HCT116 (cell line): ENCODE measurements around the gene ABHD4. TPM values are rescaled to one million over a fixed set of nuclear protein-coding genes. Genes with fewer than 3 reads are reported as not detected.

Experiments
- ATAC-seq: fragments of 200-7000 bp; cut with Tn5 transposase; 2 replicates; pipeline ENCODE4 v1.9.1; 2020; ENCODE audit warnings: mild to moderate bottlenecking, moderate library complexity
- BruUV-seq: library from RNA; stranded (reverse); fragments of 400-500 nt; replicated peaks from 2 replicates; lab custom pipeline; 2021; lab: Mats Ljungman, UMichigan
- CTCF ChIA-PET: fragments of 300-600 bp; sonication (Branson Sonifier 250); formaldehyde crosslinking; loops from one replicate; lab custom pipeline; 2021; ENCODE audit warnings: antibody characterized with exemption; lab: Charles Lee
- POLR2A ChIA-PET: fragments of 300-600, 350-600 bp; sonication (Branson Sonifier 250); formaldehyde crosslinking; loops from one replicate; lab custom pipeline; 2021; ENCODE audit warnings: antibody characterized with exemption; lab: Charles Lee
- RAD21 ChIA-PET, 2 experiments: fragments of 300-600 bp; sonication (Branson Sonifier 250); formaldehyde crosslinking; loops; one replicate each; lab custom pipeline; 2023; ENCODE audit warnings: low total read pairs in 2 of 2; ENCODE audit not compliant: uncharacterized antibody in 2 of 2, unreplicated experiment in 2 of 2, low non-redundant PET in 1 of 2; lab: Charles Lee
- DNase-seq: peaks from one replicate; pipeline ENCODE4 v3.0.0-alpha.2; 2010; ENCODE audit warnings: low read depth, low spot score
- H2AFZ ChIP-seq: fragments of 200-600 bp; shearing (Covaris generic), sonication (generic); 2 replicates; pipeline ENCODE4 v1.6.1; 2017; ENCODE audit warnings: low read depth, mixed run types, mixed read lengths, antibody characterized with exemption, low read length; ENCODE audit not compliant: poor library complexity, severe bottlenecking
- H3K27ac ChIP-seq: 2 replicates; pipeline ENCODE4 v1.5.1; 2012; ENCODE audit warnings: low read depth, low read length
- H3K27me3 ChIP-seq: fragments of 200-600 bp; sonication (generic); 2 replicates; pipeline ENCODE4 v1.6.1; 2016; ENCODE audit warnings: mixed run types, low read length, mixed read lengths; ENCODE audit not compliant: insufficient read depth
- H3K36me3 ChIP-seq, 2 experiments: fragments of 200-500 bp in 1 of 2; fragments of 200-600 bp in 1 of 2; sonication (Bioruptor generic) in 1 of 2; sonication (generic) in 1 of 2; 2 replicates each; pipeline versions ENCODE4 v1.5.1 to v1.6.1; 2014 to 2016; ENCODE audit warnings: low read length in 2 of 2, inconsistent platforms in 1 of 2, mixed read lengths in 1 of 2, mixed run types in 1 of 2; ENCODE audit not compliant: insufficient read depth in 2 of 2, control insufficient read depth in 1 of 2
- H3K4me1 ChIP-seq, 2 experiments: fragments of 200-600 bp in 1 of 2; sonication (generic) in 1 of 2; 2 replicates each; pipeline versions ENCODE4 v1.5.1 to v1.6.1; 2012 to 2017; ENCODE audit warnings: low read length in 2 of 2, inconsistent platforms in 1 of 2, mild to moderate bottlenecking in 1 of 2, mixed read lengths in 1 of 2, mixed run types in 1 of 2, moderate library complexity in 1 of 2; ENCODE audit not compliant: insufficient read depth in 2 of 2, control insufficient read depth in 1 of 2
- H3K4me2 ChIP-seq: fragments of 200-600 bp; sonication (generic); 2 replicates; pipeline ENCODE4 v1.6.1; 2017; ENCODE audit warnings: mixed run types, low read length, mixed read lengths
- H3K4me3 ChIP-seq, 2 experiments: fragments of 200-600 bp in 1 of 2; sonication (generic) in 1 of 2; replicated peaks in 1 of 2; 2 replicates each; pipeline ENCODE4 v1.5.1; 2011 to 2016; ENCODE audit warnings: low read length in 2 of 2, control low read depth in 1 of 2, low read depth in 1 of 2, mild to moderate bottlenecking in 1 of 2, mixed read lengths in 1 of 2, mixed run types in 1 of 2
- H3K79me2 ChIP-seq: fragments of 200-600 bp; sonication (generic); 2 replicates; pipeline ENCODE4 v1.6.1; 2017; ENCODE audit warnings: mild to moderate bottlenecking, mixed run types, low read length, moderate library complexity, mixed read lengths; ENCODE audit not compliant: insufficient read depth
- H3K9ac ChIP-seq: fragments of 200-600 bp; sonication (generic); 2 replicates; pipeline ENCODE4 v1.6.1; 2016; ENCODE audit warnings: low read length, mixed read lengths
- H3K9me2 ChIP-seq: fragments of 200-600 bp; sonication (generic), shearing (Covaris generic); 2 replicates; pipeline ENCODE4 v1.6.1; 2017; ENCODE audit warnings: mixed run types, mild to moderate bottlenecking, moderate library complexity; ENCODE audit not compliant: insufficient read depth
- H3K9me3 ChIP-seq, 2 experiments: fragments of 200-500 bp in 1 of 2; fragments of 200-600 bp in 1 of 2; sonication (Bioruptor generic) in 1 of 2; sonication (generic) in 1 of 2; 2 replicates each; pipeline ENCODE4 v1.6.1; 2014 to 2017; ENCODE audit warnings: low read length in 2 of 2, mixed read lengths in 2 of 2, inconsistent platforms in 1 of 2, low read depth in 1 of 2, mild to moderate bottlenecking in 1 of 2, mixed run types in 1 of 2, moderate library complexity in 1 of 2; ENCODE audit not compliant: control insufficient read depth in 1 of 2, insufficient read depth in 1 of 2
- H4K20me1 ChIP-seq: fragments of 200-600 bp; sonication (generic), shearing (Covaris generic); 2 replicates; pipeline ENCODE4 v1.6.1; 2017; ENCODE audit warnings: mixed run types, mild to moderate bottlenecking, moderate library complexity; ENCODE audit not compliant: insufficient read depth
- CBX3 ChIP-seq: IDR thresholded peaks from 2 replicates; pipeline ENCODE4 v1.6.1; 2012; ENCODE audit warnings: low read depth
- CEBPB ChIP-seq: IDR thresholded peaks from 2 replicates; pipeline ENCODE4 v1.6.1; 2012; ENCODE audit warnings: low read depth
- ELF1 ChIP-seq: IDR thresholded peaks from 2 replicates; pipeline ENCODE4 v1.6.1; 2012; ENCODE audit warnings: low read depth, borderline replicate concordance
- EZH2 ChIP-seq: fragments of 200-600 bp; sonication (generic); IDR thresholded peaks from 2 replicates; pipeline ENCODE4 v1.6.1; 2017; ENCODE audit warnings: antibody characterized with exemption, mixed run types
- JUND ChIP-seq: IDR thresholded peaks from 2 replicates; pipeline ENCODE4 v1.6.1; 2012
- POLR2A ChIP-seq: IDR thresholded peaks from 2 replicates; pipeline ENCODE4 v1.7.0; 2011; ENCODE audit warnings: borderline replicate concordance; ENCODE audit not compliant: insufficient read depth, insufficient read length; ENCODE audit errors: extremely low read depth
- POLR2AphosphoS5 ChIP-seq: IDR thresholded peaks from 2 replicates; pipeline ENCODE4 v1.6.1; 2011; ENCODE audit warnings: mild to moderate bottlenecking, low read depth, low read length, moderate library complexity
- RAD21 ChIP-seq: IDR thresholded peaks from 2 replicates; pipeline ENCODE4 v1.6.1; 2012; ENCODE audit warnings: low read depth, mild to moderate bottlenecking
- SP1 ChIP-seq: IDR thresholded peaks from 2 replicates; pipeline ENCODE4 v1.6.1; 2012; ENCODE audit warnings: low read depth
- SRF ChIP-seq: IDR thresholded peaks from 2 replicates; pipeline ENCODE4 v1.6.1; 2012; ENCODE audit warnings: low read depth
- TCF7L2 ChIP-seq: IDR thresholded peaks from 2 replicates; pipeline ENCODE4 v1.7.0; 2011; ENCODE audit warnings: borderline replicate concordance, inconsistent platforms; ENCODE audit not compliant: insufficient read depth, insufficient read length; ENCODE audit errors: extremely low read depth
- YY1 ChIP-seq: IDR thresholded peaks from 2 replicates; pipeline ENCODE4 v1.6.1; 2011; ENCODE audit warnings: low read length, low read depth, moderate library complexity, mild to moderate bottlenecking; ENCODE audit not compliant: insufficient replicate concordance; ENCODE audit errors: extremely low read depth
- ZFX ChIP-seq: fragments of 450-650 bp; IDR thresholded peaks from 2 replicates; pipeline ENCODE4 v1.6.1; 2017
- intact Hi-C: fragments of 100-400 bp; cut with micrococcal nuclease; formaldehyde crosslinking; loops from 2 replicates; pipeline ENCODE4 v1.10.0; 2022
- total RNA-seq: library from RNA; stranded (reverse); gene quantifications from one replicate; pipeline ENCODE4 v1.2.1, GENCODE V29; 2021; ENCODE audit not compliant: unreplicated experiment
- TF ChIP-seq, protein P1 (sequence below): IDR thresholded peaks from 2 replicates; pipeline ENCODE4 v1.6.1; 2012; ENCODE audit warnings: low read depth
- TF ChIP-seq, protein P2 (sequence below): IDR thresholded peaks from 2 replicates; pipeline ENCODE4 v1.6.1; 2012
- TF ChIP-seq, protein P3 (sequence below): IDR thresholded peaks from 2 replicates; pipeline ENCODE4 v1.6.1; 2012

Gene ABHD4
- total RNA-seq, 1 experiment from 2014 or later = 9.4 TPM

DNA sequence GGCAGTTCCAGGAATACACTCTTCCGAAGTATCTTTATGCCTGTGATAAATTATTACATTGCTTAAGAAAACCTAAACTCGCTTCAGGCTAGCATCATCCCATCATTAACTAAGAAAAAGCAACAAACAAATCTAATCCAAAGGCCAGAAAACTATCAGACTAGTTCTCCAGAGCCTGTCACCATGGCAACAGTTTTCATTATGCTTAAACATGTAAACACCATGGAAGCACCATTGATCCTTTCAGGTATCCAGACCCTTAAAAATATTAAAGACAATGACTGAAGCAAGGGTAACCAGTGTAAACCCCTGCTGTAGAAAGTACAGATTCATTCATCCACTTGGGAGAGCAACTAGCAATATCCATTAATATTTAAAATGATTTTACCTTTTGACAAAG, 18.9 kb upstream of the ABHD4 start:
- Histone ChIP-seq H4K20me1 (peaks cover 9% of the 10 kb centered on the region; the same call in 1 of the 2 replicates), H3K27me3 (no peaks in the 10 kb centered on the region), H3K36me3 (peaks cover 3 to 8% of the 10 kb centered on the region in 2 experiments; a peak in 2 of 4 replicates), H3K4me1 (no peaks in the 10 kb centered on the region), H3K79me2 (peaks cover 88% of the 10 kb centered on the region), H2AFZ (no peak overlapping the region), H3K9ac (no peak overlapping the region), H3K4me2 (no peak overlapping the region), H3K4me3 (no peak overlapping the region), H3K27ac (no peak overlapping the region), H3K9me3 (no peaks in the 10 kb centered on the region), H3K9me2 (no peaks in the 10 kb centered on the region)
- POLR2A ChIA-PET = interaction anchor here (0.7 kb wide), 1 partner anchor 15 kb away, joined by 3 read pairs; no protein-coding TSS in a partner anchor
- TF ChIP-seq SRF = no peak
- no peak for DNase-seq
- RAD21 ChIA-PET = no interaction called here
- CTCF ChIA-PET = interaction anchor here (1.1 to 1.5 kb wide), 2 partner anchors 10 to 14 kb away, joined by 3 to 4 read pairs; no protein-coding TSS in a partner anchor
- no TSS peak for BruUV-seq
- ATAC-seq = no peak
- intact Hi-C loops = no loop called here

DNA sequence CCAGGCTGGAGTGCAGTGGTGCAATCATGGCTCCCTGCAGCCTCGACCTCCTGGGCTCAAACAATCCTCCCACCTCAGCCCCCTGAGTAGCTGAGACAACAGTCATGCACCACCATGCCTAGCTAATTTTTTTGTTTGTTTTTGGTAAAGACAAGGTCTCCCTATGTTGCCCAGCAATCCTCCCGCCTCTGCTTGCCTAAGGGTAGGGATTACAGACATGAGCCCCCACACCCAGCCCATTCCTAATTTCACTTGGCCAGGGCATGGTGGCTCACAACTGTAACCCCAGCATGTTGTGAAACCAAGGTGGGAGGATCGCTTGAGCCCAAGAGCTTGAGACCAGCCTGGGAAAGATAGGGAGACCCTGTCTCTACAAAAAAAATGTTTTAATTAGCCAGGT, 18.2 kb upstream of the ABHD4 start:
- H3K4me1 ChIP-seq = no peaks in the 10 kb centered on the region
- H3K27ac ChIP-seq = no peak overlapping the region
- intact Hi-C loops = no loop called here
- H3K36me3 ChIP-seq = peaks cover 2 to 3% of the 10 kb centered on the region in 2 experiments; a peak in 2 of 4 replicates
- no peaks in the 10 kb centered on the region for H3K9me3 ChIP-seq
- ChIA-PET RAD21 (no interaction called here), POLR2A (no interaction called here), CTCF (interaction anchor here (1.3 kb wide), 1 partner anchor 20 kb away, joined by 3 read pairs; no protein-coding TSS in a partner anchor)
- H3K9me2 ChIP-seq = no peaks in the 10 kb centered on the region
- peaks cover 9% of the 10 kb centered on the region; the same call in 1 of the 2 replicates for H4K20me1 ChIP-seq
- no peak overlapping the region for H3K4me3 ChIP-seq
- no peak overlapping the region for H3K9ac ChIP-seq
- no peaks in the 10 kb centered on the region for H3K27me3 ChIP-seq
- no TSS peak for BruUV-seq
- H2AFZ ChIP-seq = no peak overlapping the region
- H3K4me2 ChIP-seq = no peak overlapping the region
- H3K79me2 ChIP-seq = peaks cover 92% of the 10 kb centered on the region
- ATAC-seq = no peak
- no peak for DNase-seq
- TF ChIP-seq RAD21 (no peak), JUND (no peak), TCF7L2 (no peak), ZFX (no peak), CBX3 (no peak), POLR2AphosphoS5 (no peak), EZH2 (no peak), YY1 (no peak), SP1 (no peak), POLR2A (no peak), CEBPB (no peak), ELF1 (no peak), SRF (no peak)
- TF ChIP-seq, protein P1, sequence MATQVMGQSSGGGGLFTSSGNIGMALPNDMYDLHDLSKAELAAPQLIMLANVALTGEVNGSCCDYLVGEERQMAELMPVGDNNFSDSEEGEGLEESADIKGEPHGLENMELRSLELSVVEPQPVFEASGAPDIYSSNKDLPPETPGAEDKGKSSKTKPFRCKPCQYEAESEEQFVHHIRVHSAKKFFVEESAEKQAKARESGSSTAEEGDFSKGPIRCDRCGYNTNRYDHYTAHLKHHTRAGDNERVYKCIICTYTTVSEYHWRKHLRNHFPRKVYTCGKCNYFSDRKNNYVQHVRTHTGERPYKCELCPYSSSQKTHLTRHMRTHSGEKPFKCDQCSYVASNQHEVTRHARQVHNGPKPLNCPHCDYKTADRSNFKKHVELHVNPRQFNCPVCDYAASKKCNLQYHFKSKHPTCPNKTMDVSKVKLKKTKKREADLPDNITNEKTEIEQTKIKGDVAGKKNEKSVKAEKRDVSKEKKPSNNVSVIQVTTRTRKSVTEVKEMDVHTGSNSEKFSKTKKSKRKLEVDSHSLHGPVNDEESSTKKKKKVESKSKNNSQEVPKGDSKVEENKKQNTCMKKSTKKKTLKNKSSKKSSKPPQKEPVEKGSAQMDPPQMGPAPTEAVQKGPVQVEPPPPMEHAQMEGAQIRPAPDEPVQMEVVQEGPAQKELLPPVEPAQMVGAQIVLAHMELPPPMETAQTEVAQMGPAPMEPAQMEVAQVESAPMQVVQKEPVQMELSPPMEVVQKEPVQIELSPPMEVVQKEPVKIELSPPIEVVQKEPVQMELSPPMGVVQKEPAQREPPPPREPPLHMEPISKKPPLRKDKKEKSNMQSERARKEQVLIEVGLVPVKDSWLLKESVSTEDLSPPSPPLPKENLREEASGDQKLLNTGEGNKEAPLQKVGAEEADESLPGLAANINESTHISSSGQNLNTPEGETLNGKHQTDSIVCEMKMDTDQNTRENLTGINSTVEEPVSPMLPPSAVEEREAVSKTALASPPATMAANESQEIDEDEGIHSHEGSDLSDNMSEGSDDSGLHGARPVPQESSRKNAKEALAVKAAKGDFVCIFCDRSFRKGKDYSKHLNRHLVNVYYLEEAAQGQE = no peak
- TF ChIP-seq, protein P2, sequence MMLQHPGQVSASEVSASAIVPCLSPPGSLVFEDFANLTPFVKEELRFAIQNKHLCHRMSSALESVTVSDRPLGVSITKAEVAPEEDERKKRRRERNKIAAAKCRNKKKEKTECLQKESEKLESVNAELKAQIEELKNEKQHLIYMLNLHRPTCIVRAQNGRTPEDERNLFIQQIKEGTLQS = no peak
- TF ChIP-seq, protein P3, sequence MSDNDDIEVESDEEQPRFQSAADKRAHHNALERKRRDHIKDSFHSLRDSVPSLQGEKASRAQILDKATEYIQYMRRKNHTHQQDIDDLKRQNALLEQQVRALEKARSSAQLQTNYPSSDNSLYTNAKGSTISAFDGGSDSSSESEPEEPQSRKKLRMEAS = no peak
